DND-41 (cell line): ENCODE data around the gene IL20RB.

Experiments used
- ATAC-seq: fragments of 200-7000 bp; cut with Tn5 transposase; 3 replicates; pipeline ENCODE4 v1.9.1; 2021; ENCODE audit warnings: low read depth; ENCODE audit not compliant: insufficient read depth
- DNase-seq: peaks from one replicate; pipeline ENCODE4 v3.0.0-alpha.2; 2020
- H2AFZ ChIP-seq: 2 replicates; pipeline ENCODE4 v1.6.0; 2012; ENCODE audit warnings: low read depth, low read length
- H3K27ac ChIP-seq: 2 replicates; pipeline ENCODE4 v1.5.1; 2012; ENCODE audit warnings: low read length, inconsistent platforms
- H3K27me3 ChIP-seq: fragments of 200-600 bp; sonication (generic); 2 replicates; pipeline ENCODE4 v1.6.0; 2012; ENCODE audit warnings: low read length, mild to moderate bottlenecking, inconsistent platforms; ENCODE audit not compliant: insufficient read depth, poor library complexity
- H3K36me3 ChIP-seq: 2 replicates; pipeline ENCODE4 v1.5.1; 2012; ENCODE audit warnings: low read length, inconsistent platforms; ENCODE audit not compliant: insufficient read depth
- H3K4me1 ChIP-seq: 2 replicates; pipeline ENCODE4 v1.5.1; 2012; ENCODE audit warnings: mild to moderate bottlenecking, low read length; ENCODE audit not compliant: insufficient read depth
- H3K4me2 ChIP-seq: 2 replicates; pipeline ENCODE4 v1.6.0; 2012; ENCODE audit warnings: mild to moderate bottlenecking, moderate library complexity, low read length, inconsistent platforms; ENCODE audit not compliant: insufficient read depth
- H3K4me3 ChIP-seq, 2 experiments: fragments of 200-600 bp in 1 of 2; shearing (Covaris generic) in 1 of 2; 2 replicates each; pipeline ENCODE4 v1.5.1; 2012 to 2016; ENCODE audit warnings: inconsistent platforms in 2 of 2, low read length in 2 of 2, mild to moderate bottlenecking in 2 of 2, low read depth in 1 of 2, moderate library complexity in 1 of 2
- H3K79me2 ChIP-seq: 2 replicates; pipeline ENCODE4 v1.6.0; 2012; ENCODE audit warnings: low read length, inconsistent platforms; ENCODE audit not compliant: insufficient read depth
- H3K9ac ChIP-seq: 2 replicates; pipeline ENCODE4 v1.6.0; 2012; ENCODE audit warnings: low read depth, mild to moderate bottlenecking, inconsistent platforms, low read length, moderate library complexity
- H3K9me3 ChIP-seq: 2 replicates; pipeline ENCODE4 v1.5.1; 2012; ENCODE audit warnings: low read length, moderate library complexity, mild to moderate bottlenecking, inconsistent platforms; ENCODE audit not compliant: insufficient read depth, severe bottlenecking
- H4K20me1 ChIP-seq: 2 replicates; pipeline ENCODE4 v1.6.0; 2012; ENCODE audit warnings: low read length; ENCODE audit not compliant: insufficient read depth
- EZH2 ChIP-seq: IDR thresholded peaks from 3 replicates; pipeline ENCODE4 v1.6.1; 2012; ENCODE audit warnings: borderline replicate concordance, low read depth, mild to moderate bottlenecking, moderate library complexity, low read length, inconsistent platforms; ENCODE audit not compliant: severe bottlenecking
- TF ChIP-seq, protein P1 (sequence below): IDR thresholded peaks from 2 replicates; pipeline ENCODE4 v1.5.1; 2012; ENCODE audit warnings: borderline replicate concordance, low read length, moderate library complexity, mild to moderate bottlenecking; ENCODE audit not compliant: poor library complexity, severe bottlenecking; ENCODE audit errors: extremely low read depth

IL20RB gene

DNA sequence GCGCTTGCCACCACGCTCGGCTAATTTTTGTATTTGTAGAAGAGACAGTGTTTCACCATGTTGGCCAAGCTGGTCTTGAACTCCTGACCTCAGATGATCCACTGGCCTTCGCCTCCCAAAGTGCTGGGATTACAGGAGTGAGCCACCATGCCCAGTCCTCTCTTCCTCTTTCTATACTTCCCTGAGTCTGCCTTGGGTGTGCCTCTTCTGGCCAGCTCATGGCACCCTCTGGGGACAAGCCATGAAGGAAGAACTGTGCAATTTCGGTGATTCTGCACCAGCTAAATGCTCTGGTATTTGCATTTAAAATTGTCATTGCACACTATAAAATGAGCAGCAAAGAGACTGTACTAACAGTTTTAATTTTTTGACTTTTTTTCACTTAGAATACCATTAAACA, 66.6 kb downstream of the IL20RB start:
- H3K4me2 ChIP-seq: no peak overlapping the region
- H3K27me3 ChIP-seq: peaks cover 4% of the 10 kb centered on the region
- DNase-seq: no peak
- no peak for ATAC-seq
- no peak overlapping the region for H2AFZ ChIP-seq
- H3K9me3 ChIP-seq: no peaks in the 10 kb centered on the region
- H3K79me2 ChIP-seq: no peaks in the 10 kb centered on the region
- H3K36me3 ChIP-seq: no peaks in the 10 kb centered on the region
- no peaks in the 10 kb centered on the region for H4K20me1 ChIP-seq
- no peak for TF ChIP-seq EZH2
- TF ChIP-seq, protein P1, sequence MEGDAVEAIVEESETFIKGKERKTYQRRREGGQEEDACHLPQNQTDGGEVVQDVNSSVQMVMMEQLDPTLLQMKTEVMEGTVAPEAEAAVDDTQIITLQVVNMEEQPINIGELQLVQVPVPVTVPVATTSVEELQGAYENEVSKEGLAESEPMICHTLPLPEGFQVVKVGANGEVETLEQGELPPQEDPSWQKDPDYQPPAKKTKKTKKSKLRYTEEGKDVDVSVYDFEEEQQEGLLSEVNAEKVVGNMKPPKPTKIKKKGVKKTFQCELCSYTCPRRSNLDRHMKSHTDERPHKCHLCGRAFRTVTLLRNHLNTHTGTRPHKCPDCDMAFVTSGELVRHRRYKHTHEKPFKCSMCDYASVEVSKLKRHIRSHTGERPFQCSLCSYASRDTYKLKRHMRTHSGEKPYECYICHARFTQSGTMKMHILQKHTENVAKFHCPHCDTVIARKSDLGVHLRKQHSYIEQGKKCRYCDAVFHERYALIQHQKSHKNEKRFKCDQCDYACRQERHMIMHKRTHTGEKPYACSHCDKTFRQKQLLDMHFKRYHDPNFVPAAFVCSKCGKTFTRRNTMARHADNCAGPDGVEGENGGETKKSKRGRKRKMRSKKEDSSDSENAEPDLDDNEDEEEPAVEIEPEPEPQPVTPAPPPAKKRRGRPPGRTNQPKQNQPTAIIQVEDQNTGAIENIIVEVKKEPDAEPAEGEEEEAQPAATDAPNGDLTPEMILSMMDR: no peak
- H3K27ac ChIP-seq: no peak overlapping the region
- no peak overlapping the region for H3K4me3 ChIP-seq
- no peak overlapping the region for H3K9ac ChIP-seq
- no peaks in the 10 kb centered on the region for H3K4me1 ChIP-seq

DNA sequence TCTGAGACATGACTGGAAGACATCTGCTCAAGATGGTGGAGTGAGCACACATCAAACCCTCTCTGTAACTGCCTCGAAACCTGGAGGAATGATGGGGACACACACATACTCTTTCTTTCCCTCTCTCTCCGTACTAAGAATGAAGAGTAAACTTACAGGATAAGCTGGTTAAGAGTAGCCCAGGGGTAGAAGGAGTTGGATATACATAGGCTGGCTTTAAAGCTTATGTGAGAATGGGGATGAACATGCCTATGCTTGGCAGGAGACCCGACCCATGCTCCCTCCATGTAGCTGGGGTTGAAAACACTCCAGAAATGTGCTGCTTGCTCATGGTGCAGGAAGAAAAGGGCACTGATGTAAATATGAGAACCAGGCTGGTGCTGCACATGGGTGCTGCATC, 68.9 kb downstream of the IL20RB start:
- TF ChIP-seq EZH2: no peak
- TF ChIP-seq, protein P1: no peak
- Histone ChIP-seq H3K27me3 (peaks cover 14% of the 10 kb centered on the region), H3K27ac (no peak overlapping the region)

DNA sequence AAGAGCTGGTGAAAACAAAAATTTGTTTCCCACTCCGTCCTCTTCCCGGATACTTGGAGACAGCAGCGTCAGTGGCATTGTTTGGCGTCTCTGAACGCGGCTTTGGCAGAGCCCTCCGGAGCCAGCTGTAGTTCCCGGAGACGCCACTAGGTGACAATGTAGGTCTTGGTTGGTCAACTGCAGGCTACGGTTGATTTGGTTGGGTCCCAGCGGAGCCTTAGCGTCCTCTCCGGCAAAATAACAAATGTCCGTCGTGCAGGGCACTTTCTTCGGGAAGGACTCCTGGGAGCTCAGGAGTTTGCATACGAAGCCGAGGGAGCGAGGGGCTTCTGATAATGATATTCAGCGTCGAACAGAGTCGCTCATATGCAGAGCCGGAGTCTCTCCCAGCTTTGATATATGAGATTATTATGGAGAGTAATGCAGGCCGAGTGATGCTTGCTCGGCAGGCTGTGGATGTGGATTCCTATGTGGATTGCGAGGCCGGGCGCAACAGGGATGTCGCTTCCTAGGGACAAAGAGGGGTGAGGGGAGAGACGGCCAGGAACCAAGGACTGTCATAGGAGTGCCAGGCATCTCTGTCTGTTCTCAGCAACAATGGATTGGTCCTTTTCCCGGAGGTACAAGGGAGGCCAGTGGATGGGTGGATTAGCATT, 74.8 kb downstream of the IL20RB start:
- Histone ChIP-seq H3K27me3 (peaks cover 20% of the 10 kb centered on the region), H4K20me1 (no peaks in the 10 kb centered on the region), H3K4me3 (no peak overlapping the region), H3K9me3 (no peaks in the 10 kb centered on the region), H3K4me2 (no peak overlapping the region), H3K27ac (no peak overlapping the region), H2AFZ (no peak overlapping the region), H3K4me1 (no peaks in the 10 kb centered on the region), H3K36me3 (no peaks in the 10 kb centered on the region), H3K9ac (no peak overlapping the region), H3K79me2 (no peaks in the 10 kb centered on the region)
- peak; percentile 83 for ATAC-seq
- TF ChIP-seq, protein P1: peak; percentile 97
- no peak for TF ChIP-seq EZH2
- peak; percentile 79 for DNase-seq

More for the DNA sequence above, 68.9 kb downstream of the IL20RB start:
- no peak overlapping the region for H3K4me2 ChIP-seq
- H2AFZ ChIP-seq: no peak overlapping the region
- no peaks in the 10 kb centered on the region for H3K4me1 ChIP-seq
- no peak for ATAC-seq
- H3K9me3 ChIP-seq: no peaks in the 10 kb centered on the region
- no peak overlapping the region for H3K9ac ChIP-seq
- no peaks in the 10 kb centered on the region for H3K79me2 ChIP-seq
- DNase-seq: no peak
- no peak overlapping the region for H3K4me3 ChIP-seq
- H3K36me3 ChIP-seq: no peaks in the 10 kb centered on the region
- no peaks in the 10 kb centered on the region for H4K20me1 ChIP-seq

DNA sequence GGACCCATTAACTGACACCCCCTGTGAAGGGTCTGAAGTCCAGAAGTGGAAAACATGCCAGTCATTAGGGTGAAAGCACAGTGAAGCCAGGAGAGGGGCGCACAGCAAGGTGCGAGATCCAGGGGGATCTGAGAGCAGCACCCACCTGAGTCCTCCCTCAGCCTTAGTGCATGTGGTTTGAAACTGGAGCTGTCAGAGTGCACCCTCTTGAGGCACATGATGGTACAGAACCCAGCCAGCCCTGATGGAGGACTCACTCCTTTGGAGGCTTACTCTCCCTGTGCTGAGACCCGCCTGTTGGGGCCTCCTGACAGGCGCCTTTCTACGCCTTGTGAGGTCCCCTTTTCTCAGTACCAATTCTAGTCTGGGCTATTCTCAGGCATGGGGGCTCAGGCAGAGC, 77.8 kb downstream of the IL20RB start:
- no peak overlapping the region for H2AFZ ChIP-seq
- H3K27ac ChIP-seq: no peak overlapping the region
- no peaks in the 10 kb centered on the region for H3K9me3 ChIP-seq
- H3K36me3 ChIP-seq: no peaks in the 10 kb centered on the region
- no peaks in the 10 kb centered on the region for H3K79me2 ChIP-seq
- no peaks in the 10 kb centered on the region for H4K20me1 ChIP-seq
- H3K9ac ChIP-seq: no peak overlapping the region
- no peak overlapping the region for H3K4me3 ChIP-seq
- peak; percentile 84 for ATAC-seq
- TF ChIP-seq, protein P1: peak; percentile 61
- no peak for TF ChIP-seq EZH2
- peak; percentile 41 for DNase-seq
- no peak overlapping the region for H3K4me2 ChIP-seq
- H3K27me3 ChIP-seq: peaks cover 20% of the 10 kb centered on the region
- no peaks in the 10 kb centered on the region for H3K4me1 ChIP-seq
